HG03196 (cell line): Measurements from ENCODE around the gene ACCS.

Experiments used
- ATAC-seq: cut with Tn5 transposase; IDR thresholded peaks from one replicate; pipeline ENCODE4 v1.9.1; 2021; ENCODE audit not compliant: unreplicated experiment

The ACCS gene

GRCh38 chr11:44085330-44085729 is 19.3 kb downstream of the ACCS start:
- no peak for ATAC-seq

- no peak for ATAC-seq
Observed at GRCh38 chr11:44088377-44088776, 22.3 kb downstream of the ACCS start.

- no peak for ATAC-seq
Observed at GRCh38 chr11:44088871-44089270, 22.8 kb downstream of the ACCS start.

DNA sequence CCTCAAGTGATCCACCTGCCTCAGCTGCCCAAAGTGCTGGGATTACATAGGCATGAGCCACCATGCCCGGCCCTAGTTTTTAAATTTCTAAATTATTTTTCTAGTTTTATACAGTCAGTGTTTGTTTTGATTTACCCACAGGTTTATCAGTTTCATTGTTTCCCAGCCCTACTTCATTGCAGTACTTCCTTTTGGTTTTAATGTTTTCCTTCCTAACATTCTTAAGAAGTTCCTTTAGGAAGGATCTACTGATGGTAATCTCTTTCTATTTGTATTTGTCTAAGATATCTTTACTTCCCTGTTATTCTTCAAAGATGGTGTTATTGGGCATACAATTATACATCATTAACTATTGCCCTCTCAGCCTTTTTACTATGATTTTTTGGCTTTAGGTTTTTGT is 24.5 kb downstream of the ACCS start:
- no peak for ATAC-seq

GRCh38 chr11:44094260-44094868 is 28.3 kb downstream of the ACCS start:
- no peak for ATAC-seq

DNA sequence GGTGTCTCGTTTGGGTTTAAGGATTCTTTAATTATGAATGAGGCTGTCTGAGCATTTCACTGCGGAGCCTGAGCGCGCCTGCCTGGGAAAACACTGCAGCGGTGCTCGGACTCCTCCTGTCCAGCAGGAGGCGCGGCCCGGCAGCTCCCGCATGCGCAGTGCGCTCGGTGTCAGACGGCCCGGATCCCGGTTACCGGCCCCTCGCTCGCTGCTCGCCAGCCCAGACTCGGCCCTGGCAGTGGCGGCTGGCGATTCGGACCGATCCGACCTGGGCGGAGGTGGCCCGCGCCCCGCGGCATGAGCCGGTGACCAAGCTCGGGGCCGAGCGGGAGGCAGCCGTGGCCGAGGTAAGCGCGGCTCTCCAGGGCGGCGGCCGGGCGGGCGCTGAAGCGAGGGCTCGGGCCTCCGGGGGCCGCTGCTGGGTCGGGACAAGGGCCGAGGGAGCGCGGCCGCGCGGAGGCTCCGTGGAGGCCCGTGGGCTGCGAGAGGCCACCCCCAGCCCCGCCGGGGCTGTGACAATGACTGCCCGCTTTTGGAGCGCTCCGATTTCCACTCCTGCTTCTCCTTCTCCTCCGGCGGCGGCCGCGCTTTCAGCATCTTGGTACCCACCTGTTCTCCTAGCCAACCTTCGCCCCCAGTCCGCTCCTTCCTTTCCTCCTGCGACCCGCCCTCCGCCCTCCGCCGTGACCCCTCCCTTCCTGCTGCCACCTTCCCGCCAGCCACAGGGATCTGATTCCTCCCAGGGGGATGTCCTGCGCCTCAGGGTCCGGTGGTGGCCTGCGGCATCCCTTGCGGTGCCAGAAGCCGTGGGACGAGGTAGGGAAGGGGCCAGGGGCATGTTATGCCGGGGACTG is 29.7 kb downstream of the ACCS start, which contains the start of gene EXT2:
Gene EXT2 (plus strand): TSS at position 173 of the 854 bp plus-strand sequence. CDS start 12,035 bp downstream, outside the sequence.
- peak; percentile 93 for ATAC-seq

DNA sequence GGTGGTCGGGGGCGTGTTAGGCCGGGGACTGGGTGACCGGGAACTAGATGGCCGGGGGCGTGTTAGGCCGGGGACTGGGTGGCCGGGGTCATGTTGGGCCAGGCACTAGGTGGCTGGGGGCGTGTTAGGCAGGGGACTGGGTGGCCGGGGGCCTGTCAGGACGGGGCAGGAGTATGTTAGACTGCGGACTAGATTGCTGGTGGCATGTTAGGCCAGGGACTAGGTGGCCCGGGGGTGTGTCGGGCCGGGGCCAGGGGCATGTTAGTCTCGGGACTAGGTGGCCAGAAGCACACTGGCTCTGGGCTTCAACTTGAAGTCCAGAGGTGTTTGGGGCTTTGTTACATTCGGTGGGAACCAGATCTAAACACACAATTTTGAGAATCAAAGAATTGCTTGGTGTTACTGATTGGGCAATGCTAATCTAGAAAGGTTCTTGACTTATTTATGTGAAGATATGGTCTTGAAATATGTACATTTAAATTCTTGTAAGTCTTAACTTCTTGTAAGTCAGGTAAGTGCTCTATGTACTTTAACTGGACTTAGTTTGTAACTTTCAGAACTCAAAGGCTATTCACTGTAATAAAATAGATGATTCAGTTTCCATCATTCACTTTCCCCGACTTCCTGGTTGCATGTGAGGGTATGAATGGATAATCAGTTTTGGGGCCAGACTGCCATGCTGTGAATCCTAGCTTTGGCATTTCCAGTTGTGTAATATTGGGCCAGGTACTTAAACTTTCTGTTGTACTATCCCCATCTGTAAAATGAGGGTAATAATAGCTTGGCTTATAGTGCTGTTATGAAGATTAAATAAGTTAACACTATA is 30.5 kb downstream of the ACCS start:
- peak; percentile 7 for ATAC-seq

GRCh38 chr11:44097821-44098220 is 31.8 kb downstream of the ACCS start:
- ATAC-seq, result no peak

DNA sequence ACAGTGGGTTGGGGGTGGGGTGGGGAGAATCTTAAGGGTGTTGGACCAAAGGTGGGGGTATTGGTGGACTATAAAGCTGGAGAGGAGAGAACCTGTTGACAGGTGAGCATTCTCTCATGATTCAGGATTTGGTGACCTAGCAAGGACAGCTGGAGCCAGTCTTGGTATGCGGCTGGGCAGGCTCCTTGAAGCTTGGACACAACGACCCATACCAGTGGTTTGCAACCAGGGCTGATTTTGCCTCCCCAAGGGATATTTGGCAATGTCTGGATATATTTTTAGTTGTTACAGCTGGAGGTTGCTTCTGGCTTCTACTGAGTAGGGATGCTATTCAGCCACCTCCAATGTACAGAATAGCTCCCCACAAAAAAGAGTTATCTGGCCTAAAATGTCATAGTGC is 35.0 kb downstream of the ACCS start:
- no peak for ATAC-seq

- ATAC-seq, result no peak
Observed at GRCh38 chr11:44104481-44105294, 38.6 kb downstream of the ACCS start.

DNA sequence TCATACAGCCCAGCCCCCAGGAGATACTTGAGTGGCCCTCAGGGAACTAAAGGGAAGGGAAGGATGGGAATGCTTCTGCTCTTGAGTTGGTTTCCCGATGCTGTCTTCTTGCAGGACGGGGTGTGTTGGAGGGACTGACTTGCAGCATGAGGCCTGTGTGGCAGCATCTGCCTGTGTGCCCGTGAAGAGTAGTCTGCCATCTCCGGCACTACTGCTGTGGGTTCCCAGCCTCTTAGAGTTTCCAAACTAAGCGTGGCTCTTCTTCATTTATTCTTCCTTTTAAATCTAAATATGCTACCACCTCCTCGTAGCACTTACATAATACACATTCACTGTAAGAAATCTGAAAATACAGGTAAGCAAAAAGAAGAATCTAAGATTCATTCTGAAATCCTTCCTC is 42.2 kb downstream of the ACCS start:
- ATAC-seq, result no peak

- peak; percentile 76 for ATAC-seq
Observed at GRCh38 chr11:44110231-44110679, 44.2 kb downstream of the ACCS start.

GRCh38 chr11:44112091-44112821 is 46.2 kb downstream of the ACCS start:
- no peak for ATAC-seq

GRCh38 chr11:44113018-44113417 is 46.9 kb downstream of the ACCS start:
- no peak for ATAC-seq

DNA sequence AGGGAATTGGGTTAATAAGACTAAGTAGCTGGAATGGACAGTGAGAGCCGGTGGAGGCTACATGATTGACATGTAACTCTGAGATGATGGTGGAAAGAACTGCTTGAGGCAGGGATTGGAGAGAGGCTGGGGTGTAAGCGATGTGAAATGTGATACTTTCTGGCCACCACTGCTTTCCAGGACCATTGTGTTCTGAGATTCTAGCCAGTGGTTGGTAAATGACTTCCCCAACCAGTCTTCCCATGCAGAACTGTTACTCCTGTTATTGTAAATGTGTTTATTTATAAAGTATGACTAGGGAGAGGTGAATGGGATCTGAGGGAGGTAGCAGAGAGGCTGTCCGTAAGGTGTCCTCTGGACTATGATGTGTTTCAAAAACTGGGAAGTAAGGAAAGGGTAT is 47.5 kb downstream of the ACCS start:
- no peak for ATAC-seq

GRCh38 chr11:44116234-44116830 is 50.3 kb downstream of the ACCS start:
- no peak for ATAC-seq

DNA sequence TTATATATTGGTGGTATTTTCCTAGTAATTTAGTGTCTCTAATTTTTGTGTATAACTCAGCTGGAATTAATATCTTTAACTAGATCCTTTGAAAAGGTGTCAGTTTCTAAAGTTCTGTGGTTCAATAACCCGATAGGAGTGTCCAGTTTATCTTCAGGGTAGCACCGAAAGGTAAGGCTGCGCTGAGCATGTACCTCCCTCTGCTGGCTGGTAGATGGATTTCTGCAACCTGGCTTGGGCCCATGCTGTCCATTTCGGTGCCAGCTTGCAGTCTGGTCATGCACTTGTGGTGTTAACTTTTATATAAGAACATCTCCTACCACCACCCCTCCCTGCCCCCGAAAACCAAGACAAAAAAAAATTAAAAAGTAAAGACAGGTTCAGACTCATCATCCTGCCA is 54.1 kb downstream of the ACCS start:
- ATAC-seq, result no peak

DNA sequence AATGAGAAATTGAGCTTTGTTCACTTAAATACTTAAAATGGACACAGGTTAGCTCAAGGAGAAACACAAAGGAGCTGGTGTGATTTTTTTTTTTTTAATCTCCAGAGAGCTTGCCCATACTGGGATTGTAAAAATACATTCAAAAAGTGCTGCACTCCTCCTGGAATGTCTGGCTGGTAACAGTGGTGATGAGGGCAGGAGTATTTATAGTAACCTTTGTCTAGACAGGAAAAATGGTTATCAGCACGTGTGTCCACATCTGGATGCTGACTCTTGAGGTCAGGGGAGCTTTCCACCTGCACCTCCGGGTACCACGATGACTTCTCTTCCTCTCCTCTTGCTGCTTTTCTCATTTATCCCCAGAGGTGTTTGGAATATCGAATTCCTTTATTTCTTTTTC is 59.5 kb downstream of the ACCS start:
- ATAC-seq, result no peak

GRCh38 chr11:44126304-44126703 is 60.2 kb downstream of the ACCS start:
- no peak for ATAC-seq

DNA sequence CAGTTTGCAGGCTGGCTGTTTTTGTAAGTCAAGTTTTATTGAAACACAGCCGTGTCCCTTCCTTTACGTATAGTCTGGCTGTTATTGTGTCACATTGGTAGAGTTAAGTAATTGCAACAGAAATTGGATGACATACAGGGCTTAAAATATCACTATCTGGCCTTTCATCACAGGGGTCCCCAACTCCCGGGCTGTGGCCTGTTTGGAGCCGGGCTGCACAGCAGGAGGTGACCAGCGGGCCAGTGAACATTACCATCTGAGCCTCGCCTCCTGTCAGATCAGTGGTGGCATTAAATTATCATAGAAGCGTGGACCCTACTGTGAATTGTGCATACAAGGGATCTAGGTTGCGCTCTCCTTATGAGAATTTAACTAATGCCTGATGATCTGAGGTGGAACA is 61.1 kb downstream of the ACCS start:
- no peak for ATAC-seq
